A549 (cell line): ENCODE measurements around the gene EDIL3.

Source experiments
- EP300 ChIP-seq, 2 experiments: fragments of >200 bp; sonication (Bioruptor Twin); formaldehyde crosslinking; IDR thresholded peaks; 2 replicates in 1 of 2; 3 replicates in 1 of 2; pipeline ENCODE4 v1.6.1; 2016 to 2017
- POLR2AphosphoS2 ChIP-seq: conservative IDR thresholded peaks from 2 replicates; pipeline ENCODE4 v1.6.1; 2012; ENCODE audit warnings: low read length, improper control_type of control experiment, inconsistent platforms
- TF ChIP-seq, protein P1 (sequence below): IDR thresholded peaks from 2 replicates; pipeline ENCODE4 v1.6.1; 2012
- TF ChIP-seq, protein P2 (sequence below): fragments of >200 bp; sonication (Bioruptor Twin); formaldehyde crosslinking; IDR thresholded peaks from 3 replicates; pipeline ENCODE4 v1.5.1; 2016
- TF ChIP-seq, protein P3 (sequence below): fragments of 200-600 bp; sonication (generic); IDR thresholded peaks from 2 replicates; pipeline ENCODE4 v1.6.1; 2016; ENCODE audit warnings: antibody characterized with exemption, mild to moderate bottlenecking, moderate library complexity

DNA sequence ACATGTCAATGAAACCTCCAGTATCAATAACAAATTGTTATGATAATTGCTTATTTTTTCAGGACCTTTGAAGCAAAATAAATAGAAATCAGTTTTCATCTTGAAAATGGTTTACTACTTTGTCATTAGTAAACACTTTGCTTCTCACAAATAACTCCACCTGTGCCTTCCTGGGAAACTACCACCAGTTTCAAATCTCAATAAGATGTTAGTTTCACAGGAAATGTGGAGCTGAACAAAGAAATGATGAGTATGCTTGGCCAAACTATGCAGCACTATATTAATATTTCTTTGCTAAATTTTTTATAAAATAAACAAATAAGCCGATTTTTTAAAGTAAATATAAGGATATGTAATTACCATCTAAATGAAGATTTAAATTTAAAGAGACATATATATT lies 442.5 kb downstream of the EDIL3 start:
- TF ChIP-seq POLR2AphosphoS2 = no peak
- TF ChIP-seq, protein P1, sequence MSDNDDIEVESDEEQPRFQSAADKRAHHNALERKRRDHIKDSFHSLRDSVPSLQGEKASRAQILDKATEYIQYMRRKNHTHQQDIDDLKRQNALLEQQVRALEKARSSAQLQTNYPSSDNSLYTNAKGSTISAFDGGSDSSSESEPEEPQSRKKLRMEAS = no peak
- TF ChIP-seq, protein P2, sequence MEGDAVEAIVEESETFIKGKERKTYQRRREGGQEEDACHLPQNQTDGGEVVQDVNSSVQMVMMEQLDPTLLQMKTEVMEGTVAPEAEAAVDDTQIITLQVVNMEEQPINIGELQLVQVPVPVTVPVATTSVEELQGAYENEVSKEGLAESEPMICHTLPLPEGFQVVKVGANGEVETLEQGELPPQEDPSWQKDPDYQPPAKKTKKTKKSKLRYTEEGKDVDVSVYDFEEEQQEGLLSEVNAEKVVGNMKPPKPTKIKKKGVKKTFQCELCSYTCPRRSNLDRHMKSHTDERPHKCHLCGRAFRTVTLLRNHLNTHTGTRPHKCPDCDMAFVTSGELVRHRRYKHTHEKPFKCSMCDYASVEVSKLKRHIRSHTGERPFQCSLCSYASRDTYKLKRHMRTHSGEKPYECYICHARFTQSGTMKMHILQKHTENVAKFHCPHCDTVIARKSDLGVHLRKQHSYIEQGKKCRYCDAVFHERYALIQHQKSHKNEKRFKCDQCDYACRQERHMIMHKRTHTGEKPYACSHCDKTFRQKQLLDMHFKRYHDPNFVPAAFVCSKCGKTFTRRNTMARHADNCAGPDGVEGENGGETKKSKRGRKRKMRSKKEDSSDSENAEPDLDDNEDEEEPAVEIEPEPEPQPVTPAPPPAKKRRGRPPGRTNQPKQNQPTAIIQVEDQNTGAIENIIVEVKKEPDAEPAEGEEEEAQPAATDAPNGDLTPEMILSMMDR = no peak
- TF ChIP-seq, protein P3, sequence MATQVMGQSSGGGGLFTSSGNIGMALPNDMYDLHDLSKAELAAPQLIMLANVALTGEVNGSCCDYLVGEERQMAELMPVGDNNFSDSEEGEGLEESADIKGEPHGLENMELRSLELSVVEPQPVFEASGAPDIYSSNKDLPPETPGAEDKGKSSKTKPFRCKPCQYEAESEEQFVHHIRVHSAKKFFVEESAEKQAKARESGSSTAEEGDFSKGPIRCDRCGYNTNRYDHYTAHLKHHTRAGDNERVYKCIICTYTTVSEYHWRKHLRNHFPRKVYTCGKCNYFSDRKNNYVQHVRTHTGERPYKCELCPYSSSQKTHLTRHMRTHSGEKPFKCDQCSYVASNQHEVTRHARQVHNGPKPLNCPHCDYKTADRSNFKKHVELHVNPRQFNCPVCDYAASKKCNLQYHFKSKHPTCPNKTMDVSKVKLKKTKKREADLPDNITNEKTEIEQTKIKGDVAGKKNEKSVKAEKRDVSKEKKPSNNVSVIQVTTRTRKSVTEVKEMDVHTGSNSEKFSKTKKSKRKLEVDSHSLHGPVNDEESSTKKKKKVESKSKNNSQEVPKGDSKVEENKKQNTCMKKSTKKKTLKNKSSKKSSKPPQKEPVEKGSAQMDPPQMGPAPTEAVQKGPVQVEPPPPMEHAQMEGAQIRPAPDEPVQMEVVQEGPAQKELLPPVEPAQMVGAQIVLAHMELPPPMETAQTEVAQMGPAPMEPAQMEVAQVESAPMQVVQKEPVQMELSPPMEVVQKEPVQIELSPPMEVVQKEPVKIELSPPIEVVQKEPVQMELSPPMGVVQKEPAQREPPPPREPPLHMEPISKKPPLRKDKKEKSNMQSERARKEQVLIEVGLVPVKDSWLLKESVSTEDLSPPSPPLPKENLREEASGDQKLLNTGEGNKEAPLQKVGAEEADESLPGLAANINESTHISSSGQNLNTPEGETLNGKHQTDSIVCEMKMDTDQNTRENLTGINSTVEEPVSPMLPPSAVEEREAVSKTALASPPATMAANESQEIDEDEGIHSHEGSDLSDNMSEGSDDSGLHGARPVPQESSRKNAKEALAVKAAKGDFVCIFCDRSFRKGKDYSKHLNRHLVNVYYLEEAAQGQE = no peak
- no peak for TF ChIP-seq EP300 (IDR thresholded peaks at IDR 0.05)
